ENCODE data around the gene SRPRB. TPM values are rescaled to one million over a fixed set of nuclear protein-coding genes. Genes with fewer than 3 reads are reported as not detected.

Gene SRPRB
- total and polyA plus RNA-seq, 2 experiments from 2014 or later = 99.4 to 110 TPM

- H3K79me2 ChIP-seq (ENCODE audit: insufficient read depth) = no peaks in the 10 kb centered on the region
- H3K9me3 ChIP-seq (ENCODE audit: low read depth) = no peaks in the 10 kb centered on the region
- H4K20me1 ChIP-seq (ENCODE audit: insufficient read depth) = no peaks in the 10 kb centered on the region
- no peak overlapping the region for H2AFZ ChIP-seq
- TF ChIP-seq EZH2 (IDR thresholded peaks at IDR 0.05; ENCODE audit: insufficient read depth, poor library complexity, severe bottlenecking) (no peak), EZH2phosphoT487 (IDR thresholded peaks at IDR 0.05; ENCODE audit: insufficient read depth, low read depth) (no peak)
- WGBS, 2 experiments (ENCODE audit: low coverage in 1 of 2, low lambda C conversion rate in 2 of 2, missing lambda C conversion rate in 2 of 2) = 83 to 85% methylated on average over 5 of the region's 5 CpGs
- H3K4me3 ChIP-seq = no peak overlapping the region
- no peaks in the 10 kb centered on the region for H3F3A ChIP-seq (ENCODE audit: insufficient read depth)
- no peak for DNase-seq
- no peaks in the 10 kb centered on the region for H3K36me3 ChIP-seq (ENCODE audit: low read depth)
- H3K9ac ChIP-seq = no peak overlapping the region
- in situ Hi-C loops (cut with MboI) = no loop called here
- H3K27me3 ChIP-seq (replicated peaks; ENCODE audit: insufficient read depth) = no peaks in the 10 kb centered on the region
- H3K4me1 ChIP-seq (ENCODE audit: insufficient read depth) = no peaks in the 10 kb centered on the region
- H3K27ac ChIP-seq = no peak overlapping the region
- no peak overlapping the region for H3K4me2 ChIP-seq (ENCODE audit: unreplicated experiment)
- no peaks in the 10 kb centered on the region for H3K9me2 ChIP-seq (ENCODE audit: insufficient read depth)
Observed at GRCh38 chr3:133854264-133855001, 48.8 kb downstream of the SRPRB start.

GRCh38 chr3:133855002-133855370 is 49.4 kb downstream of the SRPRB start:
- no peaks in the 10 kb centered on the region for H3K79me2 ChIP-seq (ENCODE audit: insufficient read depth)
- H2AFZ ChIP-seq = no peak overlapping the region
- H3K4me1 ChIP-seq (ENCODE audit: insufficient read depth) = no peaks in the 10 kb centered on the region
- H3K9ac ChIP-seq = no peak overlapping the region
- DNase-seq = no peak
- H3K4me2 ChIP-seq (ENCODE audit: unreplicated experiment) = no peak overlapping the region
- H4K20me1 ChIP-seq (ENCODE audit: insufficient read depth) = no peaks in the 10 kb centered on the region
- H3K27ac ChIP-seq = no peak overlapping the region
- no peak for TF ChIP-seq EZH2 (IDR thresholded peaks at IDR 0.05; ENCODE audit: insufficient read depth, poor library complexity, severe bottlenecking)
- TF ChIP-seq EZH2phosphoT487 (IDR thresholded peaks at IDR 0.05; ENCODE audit: insufficient read depth, low read depth) = no peak
- H3K9me2 ChIP-seq (ENCODE audit: insufficient read depth) = no peaks in the 10 kb centered on the region
- H3K36me3 ChIP-seq (ENCODE audit: low read depth) = no peaks in the 10 kb centered on the region
- H3F3A ChIP-seq (ENCODE audit: insufficient read depth) = no peaks in the 10 kb centered on the region
- 79 to 80% methylated on average over 4 of the region's 4 CpGs for WGBS, 2 experiments (ENCODE audit: low coverage in 1 of 2, low lambda C conversion rate in 2 of 2, missing lambda C conversion rate in 2 of 2)
- no peak overlapping the region for H3K4me3 ChIP-seq
- in situ Hi-C loops (cut with MboI) = no loop called here
- H3K27me3 ChIP-seq (replicated peaks; ENCODE audit: insufficient read depth) = no peaks in the 10 kb centered on the region
- H3K9me3 ChIP-seq (ENCODE audit: low read depth) = no peaks in the 10 kb centered on the region

DNA sequence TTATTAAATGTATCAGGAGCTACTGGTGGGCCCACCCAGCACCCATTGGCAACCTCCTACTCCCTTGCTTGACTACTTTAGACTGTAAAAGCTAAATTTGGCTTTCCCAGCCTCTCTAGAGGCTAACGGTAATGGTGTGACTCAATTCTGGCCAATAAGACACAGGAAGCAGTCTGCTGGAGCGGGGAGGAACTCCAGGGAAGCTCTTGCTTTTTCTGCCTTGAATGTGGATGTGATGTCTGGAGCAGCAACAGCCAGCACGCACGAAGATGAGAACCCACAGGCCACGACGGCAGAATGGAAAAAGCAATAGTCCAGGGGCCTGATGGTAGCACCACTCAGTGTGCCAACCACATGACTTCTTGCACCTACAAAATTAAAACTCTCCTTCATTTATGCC is 50.2 kb downstream of the SRPRB start:
- no peak for DNase-seq
- Histone ChIP-seq H3K36me3 (ENCODE audit: low read depth) (no peaks in the 10 kb centered on the region), H3K9me3 (ENCODE audit: low read depth) (no peaks in the 10 kb centered on the region), H3K4me3 (no peak overlapping the region), H3K27ac (no peak overlapping the region), H3K9ac (no peak overlapping the region), H3K4me2 (ENCODE audit: unreplicated experiment) (no peak overlapping the region), H3F3A (ENCODE audit: insufficient read depth) (no peaks in the 10 kb centered on the region), H3K9me2 (ENCODE audit: insufficient read depth) (no peaks in the 10 kb centered on the region), H4K20me1 (ENCODE audit: insufficient read depth) (no peaks in the 10 kb centered on the region), H3K27me3 (replicated peaks; ENCODE audit: insufficient read depth) (no peaks in the 10 kb centered on the region), H2AFZ (no peak overlapping the region), H3K4me1 (ENCODE audit: insufficient read depth) (no peaks in the 10 kb centered on the region), H3K79me2 (ENCODE audit: insufficient read depth) (no peaks in the 10 kb centered on the region)
- in situ Hi-C loops (cut with MboI) = no loop called here
- 73 to 84% methylated on average over 6 of the region's 6 CpGs for WGBS, 2 experiments (ENCODE audit: low coverage in 1 of 2, low lambda C conversion rate in 2 of 2, missing lambda C conversion rate in 2 of 2)
- TF ChIP-seq EZH2 (IDR thresholded peaks at IDR 0.05; ENCODE audit: insufficient read depth, poor library complexity, severe bottlenecking) = no peak
- TF ChIP-seq EZH2phosphoT487 (IDR thresholded peaks at IDR 0.05; ENCODE audit: insufficient read depth, low read depth) = no peak

- Histone ChIP-seq H3K4me3 (no peak overlapping the region), H4K20me1 (ENCODE audit: insufficient read depth) (no peaks in the 10 kb centered on the region), H3K27ac (no peak overlapping the region), H3K27me3 (replicated peaks; ENCODE audit: insufficient read depth) (no peaks in the 10 kb centered on the region), H3K79me2 (ENCODE audit: insufficient read depth) (no peaks in the 10 kb centered on the region), H3K4me1 (ENCODE audit: insufficient read depth) (no peaks in the 10 kb centered on the region), H3K9ac (no peak overlapping the region), H2AFZ (no peak overlapping the region), H3F3A (ENCODE audit: insufficient read depth) (no peaks in the 10 kb centered on the region), H3K36me3 (ENCODE audit: low read depth) (no peaks in the 10 kb centered on the region), H3K9me3 (ENCODE audit: low read depth) (no peaks in the 10 kb centered on the region), H3K9me2 (ENCODE audit: insufficient read depth) (no peaks in the 10 kb centered on the region), H3K4me2 (ENCODE audit: unreplicated experiment) (no peak overlapping the region)
- peak; percentile 33 for DNase-seq
- WGBS, 2 experiments (ENCODE audit: low coverage in 1 of 2, low lambda C conversion rate in 2 of 2, missing lambda C conversion rate in 2 of 2) = 26 to 34% methylated on average over 2 of the region's 2 CpGs
- in situ Hi-C loops (cut with MboI) = no loop called here
- no peak for TF ChIP-seq EZH2phosphoT487 (IDR thresholded peaks at IDR 0.05; ENCODE audit: insufficient read depth, low read depth)
- TF ChIP-seq EZH2 (IDR thresholded peaks at IDR 0.05; ENCODE audit: insufficient read depth, poor library complexity, severe bottlenecking) = no peak
Observed at GRCh38 chr3:133856316-133856715, 50.7 kb downstream of the SRPRB start.
